H1 (cell line): ENCODE measurements around the gene RCC1. TPM values are rescaled to one million over a fixed set of nuclear protein-coding genes. Genes with fewer than 3 reads are reported as not detected.

Source experiments
- CTCF ChIA-PET: fragments of 300-600 bp; sonication (Branson Sonifier 250); formaldehyde crosslinking; loops from one replicate; lab custom pipeline; 2021; ENCODE audit not compliant: partially characterized antibody; lab: Charles Lee
- POLR2A ChIA-PET: fragments of 300-600 bp; sonication (Branson Sonifier 250); formaldehyde crosslinking; loops from one replicate; lab custom pipeline; 2021; ENCODE audit warnings: inconsistent platforms; ENCODE audit not compliant: partially characterized antibody; lab: Charles Lee
- DNase-seq, 2 experiments: peaks; one replicate each; pipeline versions ENCODE4 v3.0.0 to v3.0.0-alpha.2; 2010 to 2022; ENCODE audit warnings: low spot score in 2 of 2, low read depth in 1 of 2, mixed read lengths in 1 of 2
- FAIRE-seq: peaks from 2 replicates; lab custom pipeline; 2011; peaks lifted over from hg19 to GRCh38; lab: Jason Lieb, UNC
- H2AFZ ChIP-seq: 2 replicates; pipeline ENCODE4 v1.8.1; 2012; ENCODE audit warnings: low read length, inconsistent platforms
- H2AK5ac ChIP-seq: 2 replicates; pipeline ENCODE4 v1.6.1; 2013; ENCODE audit warnings: low read depth, low read length
- H2BK120ac ChIP-seq: replicated peaks from 2 replicates; pipeline ENCODE3; 2013; ENCODE audit warnings: low read depth, low read length, inconsistent platforms
- H2BK12ac ChIP-seq: 2 replicates; pipeline ENCODE4 v1.6.1; 2013; ENCODE audit warnings: low read depth, low read length
- H2BK15ac ChIP-seq: 2 replicates; pipeline ENCODE4 v1.6.1; 2013; ENCODE audit warnings: low read length
- H2BK20ac ChIP-seq: 2 replicates; pipeline ENCODE4 v1.6.1; 2013; ENCODE audit warnings: low read length
- H2BK5ac ChIP-seq: 2 replicates; pipeline ENCODE4 v1.6.1; 2013; ENCODE audit warnings: low read depth, low read length
- H3K14ac ChIP-seq: 2 replicates; pipeline ENCODE4 v1.6.1; 2013; ENCODE audit warnings: inconsistent platforms; ENCODE audit not compliant: insufficient read length
- H3K18ac ChIP-seq: 2 replicates; pipeline ENCODE4 v1.6.1; 2013; ENCODE audit warnings: low read length; ENCODE audit errors: extremely low read depth
- H3K23ac ChIP-seq: 2 replicates; pipeline ENCODE4 v1.6.1; 2013; ENCODE audit warnings: inconsistent platforms; ENCODE audit not compliant: insufficient read length
- H3K23me2 ChIP-seq: 2 replicates; pipeline ENCODE4 v1.6.1; 2013; ENCODE audit warnings: low read depth, low read length
- H3K27ac ChIP-seq: 2 replicates; pipeline ENCODE4 v1.6.1; 2011; ENCODE audit warnings: low read depth, low read length, inconsistent platforms
- H3K27me3 ChIP-seq, 4 experiments: replicated peaks in 1 of 4; 1 replicate in 1 of 4; 2 replicates in 3 of 4; pipeline versions ENCODE4 v1.6.1 to v1.8.1; 2011 to 2013; ENCODE audit warnings: low read length in 3 of 4, mild to moderate bottlenecking in 3 of 4, inconsistent platforms in 2 of 4, mixed read lengths in 2 of 4, moderate library complexity in 1 of 4; ENCODE audit not compliant: control insufficient read depth in 3 of 4, insufficient read depth in 3 of 4; ENCODE audit errors: extremely low read depth in 1 of 4
- H3K36me3 ChIP-seq, 4 experiments: 2 replicates each; pipeline versions ENCODE4 v1.6.1 to v1.8.1; 2011 to 2013; ENCODE audit warnings: mild to moderate bottlenecking in 4 of 4, low read length in 3 of 4, moderate library complexity in 2 of 4, control low read depth in 1 of 4, inconsistent platforms in 1 of 4; ENCODE audit not compliant: insufficient read depth in 4 of 4, control insufficient read depth in 2 of 4
- H3K4ac ChIP-seq: replicated peaks from 2 replicates; pipeline ENCODE3; 2013; ENCODE audit warnings: low read length, low read depth, mixed read lengths, inconsistent platforms; ENCODE audit not compliant: insufficient read length
- H3K4me1 ChIP-seq, 4 experiments: replicated peaks in 1 of 4; 1 replicate in 1 of 4; 2 replicates in 3 of 4; pipeline versions ENCODE4 v1.6.1 to v1.8.1; 2011 to 2013; ENCODE audit warnings: low read length in 3 of 4, inconsistent platforms in 2 of 4, mixed read lengths in 1 of 4; ENCODE audit not compliant: insufficient read depth in 4 of 4, control insufficient read depth in 3 of 4
- H3K4me2 ChIP-seq, 2 experiments: 2 replicates each; pipeline versions ENCODE4 v1.6.1 to v1.8.1; 2011 to 2013; ENCODE audit warnings: low read depth in 2 of 2, low read length in 2 of 2, control low read depth in 1 of 2, inconsistent platforms in 1 of 2, mild to moderate bottlenecking in 1 of 2; ENCODE audit not compliant: insufficient read depth in 1 of 2
- H3K4me3 ChIP-seq, 4 experiments: fragments of 200-600, 300-600 bp in 1 of 4; sonication (generic), shearing (Covaris generic), sonication (Bioruptor Twin) in 1 of 4; 2 replicates each; pipeline versions ENCODE4 v1.5.1 to v1.8.1; 2011 to 2016; ENCODE audit warnings: low read length in 4 of 4, low read depth in 3 of 4, control low read depth in 2 of 4, inconsistent platforms in 2 of 4, mild to moderate bottlenecking in 2 of 4, mixed read lengths in 1 of 4, moderate library complexity in 1 of 4; ENCODE audit not compliant: insufficient read depth in 2 of 4; ENCODE audit errors: extremely low read depth in 1 of 4
- H3K56ac ChIP-seq: replicated peaks from 2 replicates; pipeline ENCODE3; 2013; ENCODE audit warnings: low read depth, mild to moderate bottlenecking, mixed read lengths, low read length, inconsistent platforms; ENCODE audit not compliant: insufficient read length
- H3K79me1 ChIP-seq: 2 replicates; pipeline ENCODE4 v1.6.1; 2013; ENCODE audit warnings: low read depth, low read length, control low read depth
- H3K79me2 ChIP-seq, 2 experiments: 2 replicates each; pipeline versions ENCODE4 v1.6.1 to v1.8.1; 2012 to 2013; ENCODE audit warnings: low read length in 2 of 2, mild to moderate bottlenecking in 2 of 2, inconsistent platforms in 1 of 2; ENCODE audit not compliant: insufficient read depth in 2 of 2, control insufficient read depth in 1 of 2
- H3K9ac ChIP-seq, 4 experiments: replicated peaks in 1 of 4; 1 replicate in 1 of 4; 2 replicates in 3 of 4; pipeline versions ENCODE4 v1.6.1 to v1.8.1; 2011 to 2013; ENCODE audit warnings: low read depth in 3 of 4, low read length in 3 of 4, control low read depth in 2 of 4, mild to moderate bottlenecking in 2 of 4, moderate library complexity in 2 of 4, inconsistent platforms in 1 of 4; ENCODE audit errors: extremely low read depth in 1 of 4
- H3K9me3 ChIP-seq, 2 experiments: 2 replicates each; pipeline versions ENCODE4 v1.6.1 to v1.8.1; 2012 to 2013; ENCODE audit warnings: mild to moderate bottlenecking in 2 of 2, moderate library complexity in 2 of 2, control low read depth in 1 of 2, inconsistent platforms in 1 of 2, low read depth in 1 of 2, low read length in 1 of 2, mixed read lengths in 1 of 2; ENCODE audit not compliant: insufficient read depth in 2 of 2
- H4K20me1 ChIP-seq, 2 experiments: replicated peaks in 1 of 2; 2 replicates each; pipeline versions ENCODE3 to v1.8.1; 2011 to 2013; ENCODE audit warnings: inconsistent platforms in 2 of 2, low read length in 2 of 2, mild to moderate bottlenecking in 1 of 2; ENCODE audit not compliant: insufficient read depth in 2 of 2, control insufficient read depth in 1 of 2
- H4K5ac ChIP-seq: 2 replicates; pipeline ENCODE4 v1.6.1; 2013; ENCODE audit warnings: low read length, low read depth, mixed read lengths, inconsistent platforms; ENCODE audit not compliant: insufficient read length
- H4K8ac ChIP-seq: 2 replicates; pipeline ENCODE4 v1.8.0; 2013; ENCODE audit warnings: mild to moderate bottlenecking, moderate library complexity, low read length, inconsistent platforms; ENCODE audit not compliant: insufficient read depth; ENCODE audit errors: extremely low read depth
- H4K91ac ChIP-seq: replicated peaks from 2 replicates; pipeline ENCODE3; 2013; ENCODE audit warnings: low read length, mixed read lengths, inconsistent platforms; ENCODE audit not compliant: insufficient read length
- CHD2 ChIP-seq: IDR thresholded peaks from 2 replicates; pipeline ENCODE4 v1.6.1; 2012; ENCODE audit warnings: low read length, improper control_type of control experiment
- GTF2F1 ChIP-seq: IDR thresholded peaks from 2 replicates; pipeline ENCODE4 v1.6.1; 2012; ENCODE audit warnings: low read depth, low read length, improper control_type of control experiment, borderline replicate concordance
- KDM1A ChIP-seq: fragments of 200-600, 300-600 bp; sonication (generic); IDR thresholded peaks from 2 replicates; pipeline ENCODE4 v1.7.1; 2016; ENCODE audit warnings: mild to moderate bottlenecking, low read length, borderline replicate concordance
- PHF8 ChIP-seq: fragments of 200-600 bp; sonication (generic); conservative IDR thresholded peaks from 2 replicates; pipeline ENCODE4 v1.7.1; 2012; ENCODE audit warnings: low read depth, mild to moderate bottlenecking, inconsistent platforms, low read length, moderate library complexity
- POLR2AphosphoS5 ChIP-seq: IDR thresholded peaks from 2 replicates; pipeline ENCODE4 v1.6.1; 2011; ENCODE audit warnings: low read depth, low read length
- SP1 ChIP-seq: IDR thresholded peaks from 2 replicates; pipeline ENCODE4 v1.6.1; 2011; ENCODE audit warnings: low read depth, low read length
- TAF1 ChIP-seq: IDR thresholded peaks from 2 replicates; pipeline ENCODE4 v1.6.1; 2011; ENCODE audit warnings: mild to moderate bottlenecking, low read depth, low read length
- TCF12 ChIP-seq: IDR thresholded peaks from 2 replicates; pipeline ENCODE4 v1.6.1; 2011; ENCODE audit warnings: low read depth, mild to moderate bottlenecking, low read length
- ZNF274 ChIP-seq: IDR thresholded peaks from 2 replicates; pipeline ENCODE4 v1.7.0; 2012; ENCODE audit warnings: low read length, borderline replicate concordance; ENCODE audit errors: extremely low read depth
- WGBS, 2 experiments: shearing (Covaris generic) in 1 of 2; methylation state at CpG; one replicate each; pipeline versions ENCODE4 v1.1.6 to v1.1.7; 2013 to 2015; ENCODE audit warnings: low lambda C conversion rate in 2 of 2, mixed read lengths in 2 of 2, inconsistent platforms in 1 of 2, low coverage in 1 of 2, missing lambda C conversion rate in 1 of 2; ENCODE audit not compliant: insufficient replicate concordance in 2 of 2, insufficient coverage in 1 of 2, insufficient read length in 1 of 2; ENCODE audit errors: extremely low coverage in 1 of 2, missing lambda C conversion rate in 1 of 2; 5-methylcytosine and 5-hydroxymethylcytosine counted together
- polyA plus RNA-seq, 7 experiments: library from polyadenylated mRNA; depleted of rRNA in 3 of 7; stranded (reverse) in 5 of 7; unstranded in 2 of 7; fragments of >200 nt in 5 of 7; fragments of 200-250 nt in 2 of 7; gene quantifications; 1 replicate in 5 of 7; 2 replicates in 1 of 7; 4 replicates in 1 of 7; pipeline versions ENCODE4 v1.2.1 to v1.2.3, GENCODE V29; 2011 to 2013; ENCODE audit warnings: missing spikeins in 2 of 7, mixed read lengths in 2 of 7
- total RNA-seq: library from RNA; stranded (reverse); fragmentation: NEBNext Ultra II Directional; extraction: Animal tissue kit (Norgen Biotek cat#: 25700); gene quantifications from 2 replicates; pipeline ENCODE4 v1.2.1, GENCODE V29; 2021
- TF ChIP-seq, protein P1 (sequence below), 3 experiments: IDR thresholded peaks; 1 replicate in 2 of 3; 2 replicates in 1 of 3; pipeline versions ENCODE4 v1.5.1 to v1.6.1; 2011; ENCODE audit warnings: low read length in 3 of 3, mild to moderate bottlenecking in 3 of 3, inconsistent platforms in 2 of 3, low read depth in 1 of 3, moderate library complexity in 1 of 3; ENCODE audit not compliant: insufficient read depth in 1 of 3; ENCODE audit errors: control extremely low read depth in 1 of 3

RCC1 gene
- total and polyA plus RNA-seq, 2 of the 8 experiments (the other 6 are each of a cell fraction or from before 2014, with no cell fraction given): 48.5 to 98.4 TPM

GRCh38 chr1:28521502-28522164, 15.8 kb downstream of the RCC1 start:
- no peak overlapping the region for H3K23ac ChIP-seq
- peak overlapping the region; percentile 49; the same call in 1 of the 2 replicates for H2BK5ac ChIP-seq
- peaks cover 19% of the 10 kb centered on the region for H3K79me1 ChIP-seq
- no peak overlapping the region for H2BK15ac ChIP-seq
- no peak overlapping the region for H2AFZ ChIP-seq
- H3K79me2 ChIP-seq: peaks cover 14 to 70% of the 10 kb centered on the region in 2 experiments; a peak in 3 of 4 replicates
- peaks cover 6% of the 10 kb centered on the region for H3K23me2 ChIP-seq
- no peaks in the 10 kb centered on the region for H3K27me3 ChIP-seq
- H4K5ac ChIP-seq: no peak overlapping the region
- ChIA-PET POLR2A (interaction anchor here (0.6 to 31.3 kb wide), 14 partner anchors 9 to 79 kb away, joined by 3 to 660 read pairs (median 4); partner anchors contain the start of genes RAB42 and RCC1), CTCF (interaction anchor here (0.8 to 8.0 kb wide), 4 partner anchors 16 to 81 kb away, joined by 3 to 59 read pairs (median 4); no protein-coding TSS in a partner anchor)
- no peak overlapping the region for H4K91ac ChIP-seq
- DNase-seq (no peak), FAIRE-seq (no peak)
- peak overlapping the region; percentile 38; the same call in 1 of the 2 replicates for H3K18ac ChIP-seq
- H3K14ac ChIP-seq: no peak overlapping the region
- peaks cover 7 to 16% (median 11%) of the 10 kb centered on the region in 4 experiments for H3K4me1 ChIP-seq
- no peak overlapping the region for H3K4ac ChIP-seq
- H4K20me1 ChIP-seq: peaks cover 3 to 7% of the 10 kb centered on the region in 2 experiments
- H3K4me2 ChIP-seq: 0 out of 4 replicates have a peak overlapping the region, but pooled peaks of 1 of the 2 experiments have one; percentile 12
- no peak overlapping the region for H4K8ac ChIP-seq
- no peak overlapping the region; the same call in 1 of the 2 replicates for H2AK5ac ChIP-seq
- peak overlapping the region; percentile 61; the same call in 1 of the 2 replicates for H2BK20ac ChIP-seq
- H3K56ac ChIP-seq: no peak overlapping the region
- H2BK120ac ChIP-seq: no peak overlapping the region
- no peak overlapping the region for H3K9ac ChIP-seq
- H3K4me3 ChIP-seq: 0 out of 8 replicates have a peak overlapping the region, but pooled peaks of 1 of the 4 experiments have one; percentile 13
- no peaks in the 10 kb centered on the region for H3K9me3 ChIP-seq
- peak overlapping the region; percentile 71; the same call in 1 of the 2 replicates for H2BK12ac ChIP-seq
- peaks cover 0 to 11% (median 4%) of the 10 kb centered on the region in 4 experiments; a peak in 2 of 8 replicates for H3K36me3 ChIP-seq
- H3K27ac ChIP-seq: no peak overlapping the region
- 89% methylated on average over 6 of the region's 6 CpGs; no CpG with 5 or more reads in 1 of the 2 experiments for WGBS, 2 experiments
- TF ChIP-seq POLR2AphosphoS5 (no peak), GTF2F1 (no peak), CHD2 (no peak), PHF8 (no peak), KDM1A (no peak), ZNF274 (no peak), SP1 (no peak), TCF12 (no peak), TAF1 (no peak)
- TF ChIP-seq, protein P1, sequence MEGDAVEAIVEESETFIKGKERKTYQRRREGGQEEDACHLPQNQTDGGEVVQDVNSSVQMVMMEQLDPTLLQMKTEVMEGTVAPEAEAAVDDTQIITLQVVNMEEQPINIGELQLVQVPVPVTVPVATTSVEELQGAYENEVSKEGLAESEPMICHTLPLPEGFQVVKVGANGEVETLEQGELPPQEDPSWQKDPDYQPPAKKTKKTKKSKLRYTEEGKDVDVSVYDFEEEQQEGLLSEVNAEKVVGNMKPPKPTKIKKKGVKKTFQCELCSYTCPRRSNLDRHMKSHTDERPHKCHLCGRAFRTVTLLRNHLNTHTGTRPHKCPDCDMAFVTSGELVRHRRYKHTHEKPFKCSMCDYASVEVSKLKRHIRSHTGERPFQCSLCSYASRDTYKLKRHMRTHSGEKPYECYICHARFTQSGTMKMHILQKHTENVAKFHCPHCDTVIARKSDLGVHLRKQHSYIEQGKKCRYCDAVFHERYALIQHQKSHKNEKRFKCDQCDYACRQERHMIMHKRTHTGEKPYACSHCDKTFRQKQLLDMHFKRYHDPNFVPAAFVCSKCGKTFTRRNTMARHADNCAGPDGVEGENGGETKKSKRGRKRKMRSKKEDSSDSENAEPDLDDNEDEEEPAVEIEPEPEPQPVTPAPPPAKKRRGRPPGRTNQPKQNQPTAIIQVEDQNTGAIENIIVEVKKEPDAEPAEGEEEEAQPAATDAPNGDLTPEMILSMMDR (IDR thresholded peaks at IDR 0.05; ENCODE audit: control extremely low read depth in 1 of 3, insufficient read depth in 1 of 3, low read depth in 1 of 3, low read length in 3 of 3): no peak
